ACHN (cell line): ENCODE data around the gene PTCRA.
"Not testable (repeated sequence)": the region's sequence is repeated elsewhere in the genome, so short reads cannot be mapped to it uniquely, and the experiment has no call there.

Experiments used
- DNase-seq: peaks from one replicate; pipeline ENCODE4 v3.0.0-alpha.2; 2015
- in situ Hi-C: cut with HindIII; loops from 2 replicates; pipeline ENCODE4 v1.10.0; 2017; ENCODE audit warnings: low sequenced_read_pairs, low pct_ligation_motif_present, low pct_unique_long_range_greater_than_20kb

The PTCRA gene

DNA sequence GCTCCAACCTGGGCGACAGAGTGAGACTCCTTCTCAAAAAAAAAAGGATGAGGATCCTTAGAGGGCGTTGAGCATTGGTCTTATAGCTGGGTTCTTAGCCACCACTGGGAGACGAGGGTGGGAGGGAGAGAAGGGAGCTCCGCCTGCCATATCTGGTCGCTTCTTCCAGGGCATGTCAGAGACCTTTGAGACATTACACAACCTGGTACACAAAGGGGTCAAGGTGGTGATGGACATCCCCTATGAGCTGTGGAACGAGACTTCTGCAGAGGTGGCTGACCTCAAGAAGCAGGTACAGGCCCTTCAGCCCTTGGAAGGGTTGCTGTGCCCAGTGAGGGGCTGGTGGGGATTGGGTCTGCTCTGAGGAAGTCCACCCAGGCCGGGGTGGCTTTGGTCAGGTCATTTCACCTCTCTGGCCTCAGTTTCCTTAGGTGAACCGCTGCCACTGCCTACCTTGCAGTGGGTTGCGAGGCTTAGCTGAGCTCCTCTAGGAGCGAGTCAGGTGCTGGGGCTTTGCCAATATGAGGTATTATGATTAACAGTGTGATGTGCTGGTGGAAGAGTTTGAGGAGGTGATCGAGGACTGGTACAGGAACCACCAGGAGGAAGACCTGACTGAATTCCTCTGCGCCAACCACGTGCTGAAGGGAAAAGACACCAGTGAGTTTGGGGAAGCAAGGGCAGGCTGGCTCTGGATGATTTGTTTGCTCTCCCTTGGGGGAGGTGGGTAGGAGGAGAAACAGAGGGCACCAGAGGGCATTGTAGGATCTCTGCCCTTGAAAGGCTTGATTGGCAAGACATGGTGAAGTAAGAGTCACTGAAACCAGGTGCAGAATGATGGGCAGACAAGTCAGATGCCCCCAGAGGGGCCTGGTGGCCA, 21.9 kb downstream of the PTCRA start:
- in situ Hi-C loops, result no loop called here
- peak; percentile 29 for DNase-seq

DNA sequence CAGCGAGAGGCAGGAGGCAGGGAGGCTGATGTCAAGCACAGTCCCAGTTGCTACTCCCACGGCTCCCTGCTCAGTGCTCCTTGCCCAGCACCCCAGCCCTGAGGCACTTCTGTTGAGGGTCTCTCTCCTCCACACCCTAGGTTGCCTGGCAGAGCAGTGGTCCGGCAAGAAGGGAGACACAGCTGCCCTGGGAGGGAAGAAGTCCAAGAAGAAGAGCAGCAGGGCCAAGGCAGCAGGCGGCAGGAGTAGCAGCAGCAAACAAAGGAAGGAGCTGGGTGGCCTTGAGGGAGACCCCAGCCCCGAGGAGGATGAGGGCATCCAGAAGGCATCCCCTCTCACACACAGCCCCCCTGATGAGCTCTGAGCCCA, 22.6 kb downstream of the PTCRA start:
- in situ Hi-C loops, result no loop called here
- DNase-seq, result no peak

DNA sequence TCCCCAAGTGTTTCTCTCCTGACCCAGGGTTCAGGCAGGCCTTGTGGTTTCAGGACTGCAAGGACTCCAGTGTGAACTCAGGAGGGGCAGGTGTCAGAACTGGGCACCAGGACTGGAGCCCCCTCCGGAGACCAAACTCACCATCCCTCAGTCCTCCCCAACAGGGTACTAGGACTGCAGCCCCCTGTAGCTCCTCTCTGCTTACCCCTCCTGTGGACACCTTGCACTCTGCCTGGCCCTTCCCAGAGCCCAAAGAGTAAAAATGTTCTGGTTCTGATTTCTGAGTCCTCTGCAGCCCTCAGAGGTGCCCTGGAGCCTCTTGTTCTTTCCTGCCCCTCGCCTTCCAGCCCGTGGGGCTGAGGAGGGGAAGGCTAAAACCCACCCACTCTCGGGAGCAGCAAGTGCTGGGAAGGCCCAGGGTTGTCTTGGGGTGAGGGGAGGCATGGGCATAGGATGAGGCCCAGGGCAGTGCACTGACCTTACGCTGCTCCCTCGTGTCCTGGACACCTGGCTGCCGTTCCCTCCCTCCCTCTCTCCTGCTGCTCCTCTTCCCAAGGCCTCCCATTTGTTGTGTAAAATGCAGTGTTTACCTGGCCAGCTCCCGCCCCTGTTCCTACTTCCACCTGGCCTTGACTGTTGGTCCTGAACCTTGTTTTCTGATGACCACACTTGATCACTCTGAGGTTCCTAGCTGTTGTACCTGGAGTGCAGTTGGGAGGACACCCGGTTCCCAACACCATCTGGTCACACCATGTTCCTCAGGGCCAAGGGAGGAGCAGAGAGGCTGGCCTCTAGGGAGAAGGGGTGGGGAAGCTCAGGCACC, 23.3 kb downstream of the PTCRA start:
- in situ Hi-C loops, result no loop called here

DNA sequence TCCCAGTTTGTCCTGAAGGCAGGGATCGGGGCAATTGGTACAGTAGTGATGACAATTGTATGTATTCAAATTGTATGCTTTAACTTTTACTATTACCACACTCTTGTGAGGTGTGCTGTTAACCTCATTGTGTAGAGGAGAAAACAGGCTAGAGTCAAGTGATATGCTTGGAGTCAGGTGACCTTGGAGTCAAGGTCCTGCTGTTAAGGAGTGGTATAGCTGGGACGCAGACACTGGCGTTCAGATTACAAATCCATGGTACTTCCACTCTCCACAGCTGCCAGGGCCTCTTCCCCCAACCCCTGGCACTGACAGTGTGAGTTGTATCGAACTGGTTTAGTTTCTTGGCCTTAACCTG, 23.9 kb downstream of the PTCRA start:
- in situ Hi-C loops, result no loop called here
- no peak for DNase-seq

More for the DNA sequence above, 23.3 kb downstream of the PTCRA start:
- DNase-seq, result no peak

DNA sequence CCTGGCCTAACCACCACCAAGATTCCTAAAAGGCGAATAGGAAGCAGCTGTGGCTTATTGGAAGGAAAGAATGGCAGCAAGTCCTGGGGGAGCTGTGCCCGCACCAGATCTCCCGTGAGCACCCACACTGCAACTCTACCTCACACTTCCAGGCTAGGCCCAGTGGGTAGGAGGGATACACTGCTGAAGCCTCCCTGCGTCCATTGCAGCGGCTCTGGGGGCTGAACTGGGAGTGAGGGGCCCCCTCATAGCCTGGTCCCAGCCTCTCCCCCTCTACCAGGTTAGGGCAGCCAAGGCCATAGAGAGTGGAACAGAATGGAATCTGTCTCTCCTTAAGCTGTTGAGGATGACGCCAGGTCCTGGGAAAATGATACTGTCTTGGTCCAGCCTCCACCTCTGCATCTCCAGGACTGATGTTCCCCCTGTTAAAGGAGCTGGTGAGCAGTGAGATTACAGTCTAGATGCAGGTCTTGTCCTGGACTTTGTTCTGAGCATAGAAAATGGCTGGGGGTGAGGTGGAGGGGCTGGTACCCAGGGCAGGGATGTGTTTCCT, 24.7 kb downstream of the PTCRA start:
- in situ Hi-C loops, result no loop called here
- no peak for DNase-seq

DNA sequence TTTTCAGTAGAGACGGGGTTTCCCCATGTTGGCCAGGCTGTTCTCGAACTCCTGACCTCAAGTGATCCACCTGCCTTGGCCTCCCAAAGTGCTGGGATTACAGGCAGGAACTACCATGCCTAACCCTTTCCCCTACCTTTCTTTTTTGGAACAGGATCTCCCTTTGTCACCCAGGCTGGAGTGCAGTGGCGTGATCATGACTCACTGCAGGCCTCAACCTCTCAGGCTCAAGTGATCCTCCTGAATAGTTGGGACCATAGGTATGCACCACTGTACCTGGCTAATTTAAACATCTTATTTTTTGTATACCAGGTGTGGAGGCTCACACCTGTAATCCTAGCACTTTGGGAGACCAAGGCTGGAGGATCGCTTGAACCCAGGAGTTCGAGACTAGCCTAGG, 25.5 kb downstream of the PTCRA start:
- in situ Hi-C loops, DNase-seq: not testable (repeated sequence)

DNA sequence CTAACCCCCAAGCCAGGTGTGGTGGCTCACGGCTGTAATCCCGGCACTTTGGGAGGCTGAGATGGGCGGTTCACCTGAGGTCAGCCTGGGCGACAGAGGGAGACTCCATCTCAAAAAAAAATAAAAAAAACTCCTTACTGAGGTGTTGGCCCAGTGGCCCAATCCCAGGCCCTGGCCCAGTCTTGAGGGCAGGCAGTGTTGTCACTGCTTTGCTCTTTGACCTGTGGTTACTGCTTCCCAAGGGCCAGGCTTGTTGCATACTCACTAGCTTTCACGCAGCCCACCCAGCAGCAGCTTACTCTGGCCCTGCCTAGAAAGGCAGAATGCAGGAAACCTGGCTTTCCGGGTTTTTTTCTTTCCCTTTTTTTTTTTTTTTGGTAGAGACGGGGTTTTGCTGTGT, 26.6 kb downstream of the PTCRA start:
- in situ Hi-C loops, result no loop called here
- DNase-seq, result no peak

DNA sequence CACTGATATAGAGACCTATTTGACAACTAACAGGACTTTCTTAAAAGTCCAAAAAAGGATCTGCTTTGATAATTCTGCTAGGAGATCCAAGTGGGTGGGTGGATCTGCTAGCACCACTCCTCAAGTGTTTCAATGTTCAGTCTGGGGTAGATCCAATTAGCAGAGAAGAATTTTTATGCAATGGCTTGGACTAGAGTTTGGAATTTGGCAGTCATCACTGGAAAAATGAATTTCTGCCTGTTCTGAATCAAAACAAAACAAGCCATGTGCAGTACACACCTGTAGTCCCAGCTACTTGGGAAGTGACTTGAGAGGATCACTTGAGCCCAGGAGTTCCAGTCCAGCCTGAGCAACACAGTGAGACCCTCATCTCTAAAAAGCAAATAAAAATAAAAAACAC, 32.1 kb downstream of the PTCRA start:
- in situ Hi-C loops, result no loop called here
- no peak for DNase-seq

DNA sequence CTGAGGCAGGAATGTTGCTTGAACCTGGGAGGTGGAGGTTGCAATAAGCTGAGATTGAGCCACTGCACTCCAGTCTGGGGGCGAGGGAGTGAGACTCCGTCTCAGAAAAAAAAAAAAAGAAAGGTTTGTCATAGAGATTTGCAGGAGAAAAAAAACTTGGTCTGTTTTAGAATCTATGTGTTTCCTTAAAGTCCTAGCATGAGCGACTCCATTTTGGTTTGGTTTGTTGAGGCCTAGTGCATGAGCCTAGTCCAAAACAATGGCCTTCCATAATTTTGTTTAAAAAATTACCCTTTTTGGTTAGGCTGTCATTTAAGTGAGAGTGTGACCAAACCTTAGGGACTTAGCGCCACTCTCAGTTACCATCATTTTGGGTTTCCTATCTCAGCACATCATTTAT, 36.5 kb downstream of the PTCRA start:
- DNase-seq, result no peak
- in situ Hi-C loops, result no loop called here

DNA sequence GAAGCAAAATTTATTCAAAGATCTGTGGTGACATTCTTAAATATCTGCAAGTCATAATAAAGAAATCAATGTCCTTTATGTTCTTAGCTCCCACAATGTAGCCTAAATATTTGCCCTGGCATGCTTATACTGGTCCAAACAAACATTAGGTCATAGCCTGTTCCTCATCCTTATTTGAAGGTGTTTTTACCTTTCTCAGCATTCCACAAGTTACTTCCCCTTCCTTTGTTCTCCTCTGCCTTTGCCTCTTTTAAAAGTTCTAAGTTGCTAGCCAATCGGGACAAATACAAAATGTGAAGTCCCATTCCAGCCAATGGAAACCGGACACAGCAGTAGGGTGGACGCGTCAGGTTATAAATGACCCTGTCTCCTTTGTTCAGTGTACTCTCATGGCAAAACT, 38.6 kb downstream of the PTCRA start:
- DNase-seq, in situ Hi-C loops: not testable (repeated sequence)

DNA sequence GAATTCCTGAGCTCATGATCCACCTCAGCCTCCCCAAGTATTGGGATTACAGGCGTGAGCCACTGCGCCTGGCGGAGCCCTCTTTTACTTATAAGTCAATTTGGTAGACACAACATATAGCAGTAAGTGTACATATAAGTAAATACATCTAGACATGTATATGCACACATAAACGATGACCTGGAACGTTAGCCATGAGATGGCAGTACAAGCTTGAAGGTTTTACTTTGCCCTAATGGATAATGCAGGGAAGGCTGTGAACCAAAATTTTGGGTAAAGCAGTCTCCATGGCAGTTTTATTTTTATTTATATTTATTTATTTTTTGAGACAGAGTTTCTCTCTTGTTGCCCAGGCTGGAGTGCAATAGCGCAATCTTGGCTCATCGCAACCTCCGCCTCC, 42.3 kb downstream of the PTCRA start:
- DNase-seq, result no peak
- in situ Hi-C loops, result no loop called here

DNA sequence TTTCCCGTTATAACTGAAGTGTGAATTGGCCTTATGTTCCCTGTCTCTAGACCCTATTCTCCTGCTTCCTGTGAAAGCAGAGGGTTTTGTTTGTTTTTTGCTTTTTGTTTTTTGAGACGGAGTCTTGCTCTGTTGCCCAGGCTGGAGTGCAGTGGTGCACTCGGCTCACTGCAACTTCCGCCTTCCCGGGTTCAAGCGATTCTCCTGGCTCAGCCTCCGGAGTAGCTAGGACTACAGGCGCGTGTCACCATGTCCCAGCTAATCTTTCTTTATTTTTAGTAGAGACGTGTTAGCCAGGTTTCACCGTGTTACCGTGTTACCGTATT, 44.0 kb downstream of the PTCRA start:
- in situ Hi-C loops, result no loop called here
- DNase-seq, result no peak

DNA sequence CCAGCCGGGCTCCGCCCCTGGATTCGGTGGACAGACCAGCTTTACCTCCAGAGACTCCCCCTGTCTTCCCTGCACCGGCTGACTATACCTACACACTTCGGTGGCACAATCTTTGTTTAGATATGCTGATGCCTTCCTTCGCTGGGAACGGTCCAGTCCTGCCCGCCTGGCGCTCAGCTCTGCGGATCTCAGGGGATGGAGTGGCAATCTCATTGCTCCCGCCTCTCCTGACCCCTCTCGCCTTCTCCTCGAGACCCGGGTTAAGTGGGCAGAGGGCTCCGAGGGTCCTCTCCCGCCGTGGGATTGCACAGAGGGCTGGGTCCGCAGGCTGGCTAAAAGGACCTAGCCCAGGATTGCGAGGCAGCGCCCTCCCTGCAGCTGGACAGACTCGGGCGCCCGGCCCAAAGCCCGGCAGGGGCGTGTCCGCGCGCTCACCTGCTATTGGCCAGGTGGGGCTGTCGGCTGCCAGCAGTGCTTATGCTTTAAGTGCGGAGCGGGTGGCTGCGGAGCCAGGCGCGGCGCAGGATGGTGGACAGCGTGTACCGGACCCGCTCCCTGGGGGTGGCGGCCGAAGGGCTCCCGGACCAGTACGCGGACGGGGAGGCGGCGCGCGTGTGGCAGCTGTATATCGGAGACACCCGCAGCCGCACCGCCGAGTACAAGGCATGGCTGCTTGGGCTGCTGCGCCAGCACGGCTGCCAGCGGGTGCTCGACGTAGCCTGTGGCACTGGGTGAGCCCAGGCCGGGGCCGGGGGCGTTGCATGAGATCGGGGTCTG, 44.6 kb downstream of the PTCRA start, which contains the start of gene GNMT:
TSS of gene GNMT (plus strand) at position 512 of the 777 bp plus-strand sequence. CDS start at position 526, 14 bp downstream.
- DNase-seq, result peak; percentile 39
- in situ Hi-C loops, result no loop called here

DNA sequence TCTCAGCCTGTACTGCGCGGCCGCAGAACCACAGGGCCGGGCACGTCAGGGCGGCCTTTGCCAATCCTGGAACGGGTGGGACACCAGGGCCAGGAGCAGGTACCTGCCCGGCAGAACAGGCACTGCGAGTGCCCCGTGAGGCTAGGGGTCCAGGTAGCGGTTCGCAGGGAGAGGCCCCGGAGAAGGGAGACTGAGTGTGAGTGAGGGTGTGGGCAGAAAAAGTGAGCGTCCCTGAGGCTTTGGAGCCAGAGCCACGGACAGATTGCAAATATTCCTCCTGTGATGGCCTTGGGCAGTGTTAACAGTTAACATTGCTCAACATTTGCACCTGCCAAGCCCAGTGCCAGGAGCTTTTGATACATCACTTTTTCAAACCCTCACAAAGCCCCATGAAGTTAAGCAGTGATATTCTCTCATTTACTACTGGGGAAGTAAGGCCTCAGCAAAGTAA, 45.2 kb downstream of the PTCRA start:
- DNase-seq, result no peak
- in situ Hi-C loops, result no loop called here

DNA sequence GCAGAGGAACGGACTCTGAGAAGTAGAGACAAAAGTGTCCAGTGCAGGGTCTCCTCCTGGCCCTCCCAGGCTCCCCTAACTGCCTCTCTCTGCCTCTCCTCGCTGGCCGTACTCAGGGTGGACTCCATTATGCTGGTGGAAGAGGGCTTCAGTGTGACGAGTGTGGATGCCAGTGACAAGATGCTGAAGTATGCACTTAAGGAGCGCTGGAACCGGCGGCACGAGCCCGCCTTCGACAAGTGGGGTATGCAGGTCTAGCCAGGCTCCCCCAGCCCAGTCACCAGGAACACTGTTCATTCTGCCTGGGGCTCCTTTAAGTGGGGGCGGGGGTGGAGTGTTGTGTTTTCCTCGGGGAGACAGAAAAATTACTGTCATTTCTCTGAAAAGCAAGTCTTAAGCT, 46.2 kb downstream of the PTCRA start:
- in situ Hi-C loops, result no loop called here
- DNase-seq, result no peak

DNA sequence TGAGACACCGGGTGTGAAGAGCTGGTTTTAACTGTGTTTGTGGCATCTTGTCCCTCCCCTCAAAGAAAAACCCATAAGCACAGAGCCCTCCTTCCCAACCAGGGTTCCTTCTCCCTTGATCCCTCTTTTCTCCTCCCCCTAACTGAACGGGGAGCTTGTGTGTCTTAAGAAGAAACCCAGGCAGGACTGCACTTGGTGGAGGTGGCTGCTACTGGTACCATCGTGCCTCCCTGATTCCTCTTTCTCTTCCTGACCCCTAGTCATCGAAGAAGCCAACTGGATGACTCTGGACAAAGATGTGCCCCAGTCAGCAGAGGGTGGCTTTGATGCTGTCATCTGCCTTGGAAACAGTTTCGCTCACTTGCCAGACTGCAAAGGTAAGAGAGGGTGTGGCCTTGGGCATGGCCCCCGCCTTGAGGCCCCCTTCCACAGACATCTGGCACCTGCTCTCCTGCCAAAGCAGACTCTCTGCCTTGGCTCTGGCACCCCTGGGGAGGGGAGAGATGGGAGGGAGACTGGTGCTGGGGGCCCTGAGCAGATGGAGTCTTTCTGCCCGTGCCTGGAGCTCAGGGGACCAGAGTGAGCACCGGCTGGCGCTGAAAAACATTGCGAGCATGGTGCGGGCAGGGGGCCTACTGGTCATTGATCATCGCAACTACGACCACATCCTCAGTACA, 46.8 kb downstream of the PTCRA start:
- DNase-seq, result no peak
- in situ Hi-C loops, result no loop called here

DNA sequence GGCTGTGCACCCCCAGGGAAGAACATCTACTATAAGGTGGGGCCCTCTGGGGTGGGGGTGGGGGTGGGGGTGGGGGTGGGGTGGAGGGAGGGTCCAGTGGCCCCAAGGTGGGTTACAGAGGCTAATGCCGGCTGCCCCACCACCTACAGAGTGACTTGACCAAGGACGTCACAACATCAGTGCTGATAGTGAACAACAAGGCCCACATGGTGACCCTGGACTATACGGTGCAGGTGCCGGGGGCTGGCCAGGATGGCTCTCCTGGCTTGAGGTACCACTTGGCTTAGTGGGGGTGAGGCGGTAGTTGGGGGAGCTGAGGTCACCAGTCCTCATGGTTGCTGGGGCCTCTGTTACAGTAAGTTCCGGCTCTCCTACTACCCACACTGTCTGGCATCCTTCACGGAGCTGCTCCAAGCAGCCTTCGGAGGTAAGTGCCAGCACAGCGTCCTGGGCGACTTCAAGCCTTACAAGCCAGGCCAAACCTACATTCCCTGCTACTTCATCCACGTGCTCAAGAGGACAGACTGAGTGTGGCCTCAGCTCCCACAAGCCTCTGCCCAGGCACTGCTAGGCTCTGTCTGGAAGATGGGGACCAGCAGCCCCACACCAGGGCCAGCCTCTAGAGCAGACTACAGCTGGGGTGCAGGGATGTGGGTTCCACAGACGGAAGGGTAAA, 47.5 kb downstream of the PTCRA start:
- no peak for DNase-seq
- in situ Hi-C loops, result no loop called here
